Measurements from ENCODE around the gene OXER1. TPM values are rescaled to one million over a fixed set of nuclear protein-coding genes. Genes with fewer than 3 reads are reported as not detected.

Gene OXER1
- polyA plus RNA-seq, 1 donor (not counting 4 experiments of a cell fraction or from before 2014, with no cell fraction given): not detected

- no peaks in the 10 kb centered on the region for H3K79me2 ChIP-seq (ENCODE audit: control insufficient read depth, insufficient read depth, low read length)
- H3K36me3 ChIP-seq (ENCODE audit: control insufficient read depth in 2 of 2, extremely low read depth in 1 of 2, insufficient read depth in 2 of 2, low read length in 2 of 2): no peaks in the 10 kb centered on the region
- H4K20me1 ChIP-seq (ENCODE audit: control insufficient read depth, extremely low read depth, insufficient read depth, low read length): no peaks in the 10 kb centered on the region
- H3K9me3 ChIP-seq (ENCODE audit: control insufficient read depth, low read depth, low read length): no peaks in the 10 kb centered on the region
- no peak overlapping the region for H3K4me2 ChIP-seq (ENCODE audit: control insufficient read depth, extremely low read depth, insufficient read depth, low read depth, low read length)
- FAIRE-seq: no peak
- H2AFZ ChIP-seq (ENCODE audit: control insufficient read depth, low read length): no peak overlapping the region
- H3K9me1 ChIP-seq (ENCODE audit: control insufficient read depth, extremely low read depth, insufficient read depth, low read length): no peaks in the 10 kb centered on the region
- H3K27me3 ChIP-seq (ENCODE audit: control insufficient read depth, extremely low read depth, insufficient read depth, low read length): no peaks in the 10 kb centered on the region
- DNase-seq (ENCODE audit: low read depth, low spot score): no peak
- dilution Hi-C loops (cut with MboI; ENCODE audit: extremely low pct_ligation_motif_present, low sequenced_read_pairs): no loop called here
- TF ChIP-seq CTCF (optimal IDR thresholded peaks at IDR 0.05 in 1 of 3, IDR thresholded peaks at IDR 0.05 in 1 of 3, conservative IDR thresholded peaks at IDR 0.05 in 1 of 3; ENCODE audit: extremely low read depth in 1 of 3, insufficient read depth in 2 of 3, low read length in 3 of 3) (no peak), EZH2 (IDR thresholded peaks at IDR 0.05; ENCODE audit: low read length) (no peak)
- H3K27ac ChIP-seq (ENCODE audit: control insufficient read depth, insufficient read depth, low read length): no peak overlapping the region
- peaks cover 6% of the 10 kb centered on the region for H3K4me1 ChIP-seq (ENCODE audit: control insufficient read depth, extremely low read depth, insufficient read depth, low read length)
- H3K9ac ChIP-seq (ENCODE audit: control insufficient read depth, extremely low read depth, insufficient read depth, low read length): no peak overlapping the region
- H3K4me3 ChIP-seq (ENCODE audit: control insufficient read depth in 2 of 3, extremely low read depth in 1 of 3, insufficient read depth in 2 of 3, low read depth in 1 of 3, low read length in 3 of 3): no peak overlapping the region
Observed at GRCh38 chr2:42724886-42725285, 39.0 kb downstream of the OXER1 start.

- Histone ChIP-seq H3K27ac (ENCODE audit: control insufficient read depth, insufficient read depth, low read length) (no peak overlapping the region), H3K4me2 (ENCODE audit: control insufficient read depth, extremely low read depth, insufficient read depth, low read depth, low read length) (no peak overlapping the region)
Observed at GRCh38 chr2:42723465-42723864, 40.5 kb downstream of the OXER1 start.

More at GRCh38 chr2:42723465-42723864, 40.5 kb downstream of the OXER1 start:
- H3K4me1 ChIP-seq (ENCODE audit: control insufficient read depth, extremely low read depth, insufficient read depth, low read length): peaks cover 6% of the 10 kb centered on the region
- no peak overlapping the region for H3K9ac ChIP-seq (ENCODE audit: control insufficient read depth, extremely low read depth, insufficient read depth, low read length)
- no peak overlapping the region for H3K4me3 ChIP-seq (ENCODE audit: control insufficient read depth in 2 of 3, extremely low read depth in 1 of 3, insufficient read depth in 2 of 3, low read depth in 1 of 3, low read length in 3 of 3)
- FAIRE-seq (no peak), DNase-seq (ENCODE audit: low read depth, low spot score) (no peak)
- dilution Hi-C loops (cut with MboI; ENCODE audit: extremely low pct_ligation_motif_present, low sequenced_read_pairs): no loop called here
- H2AFZ ChIP-seq (ENCODE audit: control insufficient read depth, low read length): no peak overlapping the region
- H3K36me3 ChIP-seq (ENCODE audit: control insufficient read depth in 2 of 2, extremely low read depth in 1 of 2, insufficient read depth in 2 of 2, low read length in 2 of 2): no peaks in the 10 kb centered on the region
- no peaks in the 10 kb centered on the region for H3K9me1 ChIP-seq (ENCODE audit: control insufficient read depth, extremely low read depth, insufficient read depth, low read length)
- no peaks in the 10 kb centered on the region for H3K79me2 ChIP-seq (ENCODE audit: control insufficient read depth, insufficient read depth, low read length)
- no peaks in the 10 kb centered on the region for H3K27me3 ChIP-seq (ENCODE audit: control insufficient read depth, extremely low read depth, insufficient read depth, low read length)
- no peaks in the 10 kb centered on the region for H3K9me3 ChIP-seq (ENCODE audit: control insufficient read depth, low read depth, low read length)
- TF ChIP-seq EZH2 (IDR thresholded peaks at IDR 0.05; ENCODE audit: low read length) (no peak), CTCF (optimal IDR thresholded peaks at IDR 0.05 in 1 of 3, IDR thresholded peaks at IDR 0.05 in 1 of 3, conservative IDR thresholded peaks at IDR 0.05 in 1 of 3; ENCODE audit: extremely low read depth in 1 of 3, insufficient read depth in 2 of 3, low read length in 3 of 3) (no peak)
- no peaks in the 10 kb centered on the region for H4K20me1 ChIP-seq (ENCODE audit: control insufficient read depth, extremely low read depth, insufficient read depth, low read length)
